Activated CD4-positive, alpha-beta T cell treated with anti-CD3 and anti-CD28 coated beads, Interleukin-2, amount 10 ng/mL, durations not matched to agents 7 days and 5 days (primary cell): ENCODE measurements around the gene FAM193B. TPM values are rescaled to one million over a fixed set of nuclear protein-coding genes. Genes with fewer than 3 reads are reported as not detected.

ENCODE experiments used
- CTCF ChIA-PET: fragments of 350-600 bp; sonication (Branson Sonifier 250); formaldehyde crosslinking; loops from one replicate; lab custom pipeline; 2021; ENCODE audit warnings: antibody characterized with exemption; lab: Charles Lee
- POLR2A ChIA-PET: fragments of 350-600 bp; sonication (Branson Sonifier 250); formaldehyde crosslinking; loops from one replicate; lab custom pipeline; 2021; ENCODE audit warnings: antibody characterized with exemption; lab: Charles Lee
- DNase-seq: peaks from one replicate; pipeline ENCODE4 v3.0.0-alpha.2; 2020
- H3K27ac Mint-ChIP-seq: one replicate; pipeline ENCODE4 v1.8.0; 2021; ENCODE audit warnings: mild to moderate bottlenecking, moderate library complexity, mixed read lengths
- H3K27me3 Mint-ChIP-seq: one replicate; pipeline ENCODE4 v1.8.0; 2021; ENCODE audit warnings: mixed read lengths
- H3K36me3 Mint-ChIP-seq: one replicate; pipeline ENCODE4 v1.8.0; 2021; ENCODE audit warnings: low read depth, mixed read lengths
- H3K4me1 Mint-ChIP-seq: one replicate; pipeline ENCODE4 v1.8.0; 2021; ENCODE audit warnings: mixed read lengths
- H3K4me3 Mint-ChIP-seq: one replicate; pipeline ENCODE4 v1.8.0; 2021; ENCODE audit warnings: mild to moderate bottlenecking, moderate library complexity, mixed read lengths
- H3K9me3 Mint-ChIP-seq: one replicate; pipeline ENCODE4 v1.8.0; 2021; ENCODE audit warnings: mixed read lengths
- total RNA-seq, 2 experiments: library from RNA; stranded (reverse); gene quantifications; one replicate each; pipeline ENCODE4 v1.2.3, GENCODE V29; 2021

Gene FAM193B
- total RNA-seq, 2 experiments from 2014 or later: 102 to 120 TPM

GRCh38 chr5:177530638-177531037 lies 23.7 kb downstream of the FAM193B start:
- Mint-ChIP-seq H3K4me1 (no peaks in the 10 kb centered on the region), H3K4me3 (no peak overlapping the region), H3K36me3 (peaks cover 19% of the 10 kb centered on the region), H3K27me3 (no peaks in the 10 kb centered on the region), H3K27ac (no peak overlapping the region), H3K9me3 (no peaks in the 10 kb centered on the region)
- ChIA-PET CTCF (interaction anchor here (1.1 to 1.6 kb wide), 3 partner anchors 9 to 14 kb away, joined by 3 to 6 read pairs (median 4); partner anchors contain the start of gene DDX41), POLR2A (no interaction called here)
- no peak for DNase-seq

- ChIA-PET CTCF (interaction anchor here (1.6 kb wide), 1 partner anchor 13 kb away, joined by 4 read pairs; the partner anchor contains the start of gene DDX41), POLR2A (no interaction called here)
- Mint-ChIP-seq H3K27ac (no peak overlapping the region), H3K4me3 (no peak overlapping the region), H3K36me3 (peaks cover 19% of the 10 kb centered on the region), H3K4me1 (no peaks in the 10 kb centered on the region), H3K9me3 (no peaks in the 10 kb centered on the region), H3K27me3 (no peaks in the 10 kb centered on the region)
- no peak for DNase-seq
Observed at GRCh38 chr5:177529247-177530203, 24.8 kb downstream of the FAM193B start.

GRCh38 chr5:177528631-177529030 lies 25.7 kb downstream of the FAM193B start:
- Mint-ChIP-seq H3K36me3 (peaks cover 15% of the 10 kb centered on the region), H3K27me3 (no peaks in the 10 kb centered on the region), H3K4me1 (no peaks in the 10 kb centered on the region), H3K27ac (no peak overlapping the region), H3K4me3 (no peak overlapping the region), H3K9me3 (no peaks in the 10 kb centered on the region)
- ChIA-PET POLR2A (no interaction called here), CTCF (no interaction called here)
- DNase-seq: no peak

- Mint-ChIP-seq H3K4me3 (no peak overlapping the region), H3K36me3 (peaks cover 15% of the 10 kb centered on the region), H3K9me3 (no peaks in the 10 kb centered on the region), H3K27me3 (no peaks in the 10 kb centered on the region), H3K27ac (no peak overlapping the region), H3K4me1 (no peaks in the 10 kb centered on the region)
- POLR2A ChIA-PET: no interaction called here
- CTCF ChIA-PET: interaction anchor here (1.0 kb wide), 1 partner anchor 12 kb away, joined by 3 read pairs; no protein-coding TSS in a partner anchor
- no peak for DNase-seq
Observed at GRCh38 chr5:177527595-177527994, 26.8 kb downstream of the FAM193B start.

GRCh38 chr5:177526791-177527190 lies 27.6 kb downstream of the FAM193B start:
- H3K36me3 Mint-ChIP-seq: peaks cover 12% of the 10 kb centered on the region
- ChIA-PET POLR2A (no interaction called here), CTCF (interaction anchor here (0.5 to 2.2 kb wide), 2 partner anchors 10 to 66 kb away, joined by 3 to 4 read pairs; partner anchors contain the start of gene DDX41)

GRCh38 chr5:177526191-177526590 lies 28.2 kb downstream of the FAM193B start:
- ChIA-PET CTCF (interaction anchor here (2.0 to 2.2 kb wide), 2 partner anchors 10 to 19 kb away, joined by 4 read pairs; partner anchors contain the start of gene DDX41), POLR2A (no interaction called here)
- H3K27ac Mint-ChIP-seq: no peak overlapping the region
- no peaks in the 10 kb centered on the region for H3K9me3 Mint-ChIP-seq
- H3K36me3 Mint-ChIP-seq: peaks cover 16% of the 10 kb centered on the region
- peaks cover 5% of the 10 kb centered on the region for H3K4me1 Mint-ChIP-seq
- no peak for DNase-seq
- no peaks in the 10 kb centered on the region for H3K27me3 Mint-ChIP-seq
- no peak overlapping the region for H3K4me3 Mint-ChIP-seq

More at GRCh38 chr5:177526791-177527190, 27.6 kb downstream of the FAM193B start:
- Mint-ChIP-seq H3K4me1 (no peaks in the 10 kb centered on the region), H3K27me3 (no peaks in the 10 kb centered on the region), H3K9me3 (no peaks in the 10 kb centered on the region), H3K27ac (no peak overlapping the region), H3K4me3 (no peak overlapping the region)
- DNase-seq: no peak

GRCh38 chr5:177524941-177525655 lies 29.3 kb downstream of the FAM193B start:
- Mint-ChIP-seq H3K9me3 (no peaks in the 10 kb centered on the region), H3K4me3 (no peak overlapping the region), H3K27me3 (no peaks in the 10 kb centered on the region), H3K36me3 (peaks cover 19% of the 10 kb centered on the region), H3K4me1 (peaks cover 14% of the 10 kb centered on the region), H3K27ac (no peak overlapping the region)
- no peak for DNase-seq
- POLR2A ChIA-PET: no interaction called here
- CTCF ChIA-PET: interaction anchor here (0.7 to 2.2 kb wide), 9 partner anchors 9 to 455 kb away, joined by 3 to 5 read pairs (median 4); partner anchors contain the start of gene DDX41

- H3K9me3 Mint-ChIP-seq: no peaks in the 10 kb centered on the region
- no peak overlapping the region for H3K27ac Mint-ChIP-seq
- H3K4me3 Mint-ChIP-seq: no peak overlapping the region
- peaks cover 19% of the 10 kb centered on the region for H3K36me3 Mint-ChIP-seq
- ChIA-PET CTCF (interaction anchor here (0.6 to 2.0 kb wide), 9 partner anchors 11 to 456 kb away, joined by 3 to 5 read pairs (median 4); no protein-coding TSS in a partner anchor), POLR2A (no interaction called here)
- no peak for DNase-seq
- H3K27me3 Mint-ChIP-seq: no peaks in the 10 kb centered on the region
- peaks cover 19% of the 10 kb centered on the region for H3K4me1 Mint-ChIP-seq
Observed at GRCh38 chr5:177524539-177524900, 29.8 kb downstream of the FAM193B start.

GRCh38 chr5:177523711-177524538 lies 30.4 kb downstream of the FAM193B start:
- Mint-ChIP-seq H3K27ac (no peak overlapping the region), H3K9me3 (no peaks in the 10 kb centered on the region), H3K4me3 (no peak overlapping the region), H3K27me3 (no peaks in the 10 kb centered on the region), H3K4me1 (peaks cover 24% of the 10 kb centered on the region), H3K36me3 (peaks cover 16% of the 10 kb centered on the region)
- CTCF ChIA-PET: interaction anchor here (0.6 to 1.4 kb wide), 5 partner anchors 16 to 133 kb away, joined by 3 to 5 read pairs (median 4); no protein-coding TSS in a partner anchor
- no peak for DNase-seq
- POLR2A ChIA-PET: no interaction called here

- H3K27ac Mint-ChIP-seq: peak overlapping the region; percentile 60
- peaks cover 36% of the 10 kb centered on the region for H3K4me1 Mint-ChIP-seq
- no peak overlapping the region for H3K4me3 Mint-ChIP-seq
- ChIA-PET CTCF (interaction anchor here (1.4 kb wide), 1 partner anchor 64 kb away, joined by 3 read pairs; no protein-coding TSS in a partner anchor), POLR2A (no interaction called here)
- no peaks in the 10 kb centered on the region for H3K27me3 Mint-ChIP-seq
- no peak for DNase-seq
- H3K36me3 Mint-ChIP-seq: peaks cover 27% of the 10 kb centered on the region
- no peaks in the 10 kb centered on the region for H3K9me3 Mint-ChIP-seq
Observed at GRCh38 chr5:177520916-177521513, 33.3 kb downstream of the FAM193B start.

- no peak overlapping the region for H3K4me3 Mint-ChIP-seq
- ChIA-PET POLR2A (no interaction called here), CTCF (interaction anchor here (1.4 kb wide), 1 partner anchor 63 kb away, joined by 3 read pairs; no protein-coding TSS in a partner anchor)
- H3K27me3 Mint-ChIP-seq: no peaks in the 10 kb centered on the region
- H3K9me3 Mint-ChIP-seq: no peaks in the 10 kb centered on the region
- peak overlapping the region; percentile 36 for H3K27ac Mint-ChIP-seq
- no peak for DNase-seq
- peaks cover 43% of the 10 kb centered on the region for H3K4me1 Mint-ChIP-seq
- H3K36me3 Mint-ChIP-seq: peaks cover 32% of the 10 kb centered on the region
Observed at GRCh38 chr5:177520271-177520670, 34.1 kb downstream of the FAM193B start.
